Measurements from ENCODE around the gene SAMD4A.

SAMD4A gene

DNA sequence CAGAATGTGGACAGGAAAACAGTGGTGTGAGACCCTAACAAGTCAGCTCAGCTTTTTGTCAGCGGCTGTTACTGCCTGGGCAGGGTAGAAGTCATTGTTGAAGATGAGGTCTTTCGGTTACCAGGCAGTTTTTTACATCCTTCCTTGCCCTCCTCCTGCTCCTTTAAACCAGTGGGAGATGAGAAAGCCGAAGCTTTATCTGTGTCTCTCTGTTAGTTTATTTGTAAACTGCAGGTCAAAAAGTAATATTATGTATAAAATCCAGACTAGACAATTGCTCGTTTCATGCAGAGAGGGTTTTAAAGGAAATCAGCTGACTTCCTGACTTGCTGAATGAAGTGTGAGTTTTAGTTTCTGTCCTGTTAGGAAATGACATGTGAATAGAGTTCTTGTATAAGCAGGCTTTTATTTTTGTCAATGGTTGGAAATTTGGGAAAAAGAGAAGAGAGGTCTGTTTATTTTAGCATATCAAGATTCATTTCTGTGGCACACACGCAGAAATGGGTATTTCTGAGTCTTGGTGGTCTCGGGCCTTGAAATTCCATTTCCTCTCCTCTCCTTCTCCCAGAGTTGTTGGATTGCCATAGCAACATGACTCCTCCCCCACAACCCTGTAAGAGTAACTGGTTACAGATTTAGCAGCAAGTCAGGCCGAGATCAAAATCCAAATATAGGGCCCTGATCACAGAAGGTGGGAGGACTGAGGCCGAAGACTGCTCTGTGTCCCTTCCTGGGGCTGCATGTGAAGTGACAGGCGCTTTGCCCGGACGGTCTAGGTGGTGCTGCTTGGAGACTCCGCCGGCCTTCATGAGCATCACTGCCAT, 60.8 kb downstream of the SAMD4A start:
- Histone ChIP-seq H3K36me3 (ENCODE audit: control insufficient read depth, insufficient read depth, low read length) (no peaks in the 10 kb centered on the region), H3K27me3 (ENCODE audit: control insufficient read depth, insufficient read depth, low read length) (no peaks in the 10 kb centered on the region), H3K4me3 (ENCODE audit: low read depth, low read length) (no peak overlapping the region), H3K9me3 (ENCODE audit: control insufficient read depth, insufficient read depth, low read length) (no peaks in the 10 kb centered on the region), H3K9ac (ENCODE audit: low read depth, low read length) (no peak overlapping the region), H3K4me1 (ENCODE audit: control insufficient read depth, insufficient read depth, low read length) (peaks cover 18% of the 10 kb centered on the region)

DNA sequence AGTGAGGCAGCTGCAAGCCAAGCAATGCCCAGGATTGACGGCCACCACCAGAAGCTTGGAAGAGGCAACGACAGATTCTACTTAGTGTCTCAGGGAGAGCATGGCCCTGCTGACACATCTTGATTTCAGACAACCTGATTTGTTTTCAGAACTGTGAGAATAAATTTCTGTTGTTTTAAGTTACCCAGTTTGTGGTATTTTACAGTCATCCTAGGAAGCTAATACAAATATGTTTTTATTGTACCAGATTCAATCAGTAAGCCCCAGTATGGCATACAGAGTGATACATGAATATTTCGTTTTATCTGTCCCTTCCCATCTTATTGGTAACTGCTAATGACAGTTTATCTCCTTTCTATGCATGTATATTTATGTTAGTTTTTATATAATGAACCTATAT, 62.3 kb downstream of the SAMD4A start:
- H3K4me3 ChIP-seq (ENCODE audit: low read depth, low read length), result no peak overlapping the region

DNA sequence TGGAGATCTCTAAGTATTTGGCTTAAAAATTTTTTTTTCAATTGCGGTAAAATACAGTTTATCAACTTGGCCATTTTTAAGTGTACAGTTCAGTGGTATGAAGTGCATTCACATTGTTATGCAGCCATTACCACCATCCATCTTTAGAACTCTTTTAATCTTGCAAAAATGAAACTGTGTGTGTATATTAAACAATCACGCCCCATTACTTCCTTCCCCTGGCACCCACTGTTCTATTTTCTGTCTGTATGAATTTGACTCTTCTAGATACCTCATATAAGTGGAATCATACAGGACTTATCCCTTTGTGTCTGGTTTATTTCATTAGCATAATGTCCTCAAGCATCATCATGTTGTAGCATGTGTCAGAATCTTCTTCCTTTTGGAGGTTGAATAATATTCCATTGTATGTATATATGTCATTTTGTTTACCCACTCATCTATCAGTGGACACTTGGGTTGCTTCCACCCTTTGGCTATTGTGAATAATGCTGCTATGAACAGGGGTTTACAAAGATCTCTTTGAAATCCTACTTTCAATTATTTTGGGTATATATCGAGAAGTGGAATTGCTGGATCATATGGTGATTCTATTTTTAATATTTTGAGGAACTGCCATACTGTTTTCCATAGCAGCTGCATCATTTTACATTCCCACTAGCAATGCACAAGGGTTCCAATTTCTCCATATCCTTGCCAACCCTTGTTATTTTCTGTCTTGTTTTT, 62.9 kb downstream of the SAMD4A start:
- Histone ChIP-seq H3K36me3 (ENCODE audit: control insufficient read depth, insufficient read depth, low read length) (no peaks in the 10 kb centered on the region), H3K9me3 (ENCODE audit: control insufficient read depth, insufficient read depth, low read length) (no peaks in the 10 kb centered on the region), H3K9ac (ENCODE audit: low read depth, low read length) (no peak overlapping the region), H3K4me3 (ENCODE audit: low read depth, low read length) (no peak overlapping the region), H3K27me3 (ENCODE audit: control insufficient read depth, insufficient read depth, low read length) (no peaks in the 10 kb centered on the region), H3K4me1 (ENCODE audit: control insufficient read depth, insufficient read depth, low read length) (peaks cover 14% of the 10 kb centered on the region)

More for the DNA sequence above, 62.3 kb downstream of the SAMD4A start:
- no peaks in the 10 kb centered on the region for H3K27me3 ChIP-seq (ENCODE audit: control insufficient read depth, insufficient read depth, low read length)
- H3K4me1 ChIP-seq (ENCODE audit: control insufficient read depth, insufficient read depth, low read length), result peaks cover 18% of the 10 kb centered on the region
- no peak overlapping the region for H3K9ac ChIP-seq (ENCODE audit: low read depth, low read length)
- H3K36me3 ChIP-seq (ENCODE audit: control insufficient read depth, insufficient read depth, low read length), result no peaks in the 10 kb centered on the region
- H3K9me3 ChIP-seq (ENCODE audit: control insufficient read depth, insufficient read depth, low read length), result no peaks in the 10 kb centered on the region

DNA sequence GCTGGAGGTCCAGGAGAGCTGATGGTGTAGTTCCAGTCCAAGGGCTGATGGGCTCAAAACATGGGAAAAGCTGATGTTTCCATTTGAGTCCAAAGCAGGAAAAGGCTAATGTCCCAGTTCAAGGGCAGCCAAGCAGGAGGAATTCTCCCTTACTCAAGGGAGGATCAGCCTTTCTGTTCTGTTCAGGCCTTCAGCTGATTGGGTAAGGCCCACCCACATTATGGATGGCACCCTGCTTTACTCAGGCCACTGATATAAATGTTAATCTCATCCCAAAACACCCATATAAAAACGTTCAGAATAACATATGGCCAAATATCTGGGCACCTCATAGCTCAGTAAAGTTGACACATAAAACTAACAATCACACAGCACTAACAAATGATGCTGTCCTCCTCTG, 64.1 kb downstream of the SAMD4A start:
- no peaks in the 10 kb centered on the region for H3K36me3 ChIP-seq (ENCODE audit: control insufficient read depth, insufficient read depth, low read length)
- H3K9ac ChIP-seq (ENCODE audit: low read depth, low read length), result no peak overlapping the region
- H3K27me3 ChIP-seq (ENCODE audit: control insufficient read depth, insufficient read depth, low read length), result no peaks in the 10 kb centered on the region
- H3K9me3 ChIP-seq (ENCODE audit: control insufficient read depth, insufficient read depth, low read length), result no peaks in the 10 kb centered on the region
- H3K4me1 ChIP-seq (ENCODE audit: control insufficient read depth, insufficient read depth, low read length), result peaks cover 7% of the 10 kb centered on the region
- no peak overlapping the region for H3K4me3 ChIP-seq (ENCODE audit: low read depth, low read length)

DNA sequence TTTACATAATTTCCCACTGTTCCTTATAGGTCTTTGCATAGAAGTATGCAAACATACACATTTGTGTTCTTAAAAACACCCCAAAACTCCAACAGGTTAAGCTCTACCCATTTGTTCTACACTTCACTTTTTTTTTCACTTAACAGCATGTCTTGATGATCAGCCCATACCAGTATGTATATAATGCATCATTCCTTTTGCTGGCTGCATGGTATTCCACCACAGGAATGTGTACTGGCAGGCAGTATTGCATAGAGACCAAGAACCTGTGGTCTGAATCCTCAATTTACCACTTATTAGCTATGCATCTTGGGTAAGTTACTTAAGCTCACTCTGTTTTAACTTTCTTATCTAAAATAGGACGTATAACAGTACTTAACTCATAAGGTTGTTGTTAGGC, 65.5 kb downstream of the SAMD4A start:
- Histone ChIP-seq H3K9me3 (ENCODE audit: control insufficient read depth, insufficient read depth, low read length) (no peaks in the 10 kb centered on the region), H3K4me3 (ENCODE audit: low read depth, low read length) (no peak overlapping the region), H3K36me3 (ENCODE audit: control insufficient read depth, insufficient read depth, low read length) (no peaks in the 10 kb centered on the region), H3K9ac (ENCODE audit: low read depth, low read length) (no peak overlapping the region), H3K4me1 (ENCODE audit: control insufficient read depth, insufficient read depth, low read length) (peaks cover 4% of the 10 kb centered on the region), H3K27me3 (ENCODE audit: control insufficient read depth, insufficient read depth, low read length) (no peaks in the 10 kb centered on the region)

DNA sequence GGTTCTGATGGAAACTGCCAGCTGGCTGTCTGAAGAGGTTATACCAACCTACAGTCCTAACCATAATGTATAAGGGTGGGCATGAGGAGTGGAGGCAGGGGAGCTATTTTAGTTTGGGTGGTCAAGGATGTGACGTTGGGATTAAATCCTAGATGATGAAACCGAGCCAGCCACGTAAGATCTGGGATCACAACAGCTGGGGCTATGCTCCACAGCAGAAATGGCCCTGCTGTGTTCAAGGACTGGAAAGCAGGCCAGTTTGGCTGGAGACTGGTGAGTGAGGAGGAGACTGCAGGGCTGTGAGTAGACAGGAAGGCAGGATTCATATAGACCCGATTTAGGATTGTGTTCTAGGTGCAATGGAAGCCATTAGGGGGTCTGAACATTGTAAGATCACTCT, 66.1 kb downstream of the SAMD4A start:
- Histone ChIP-seq H3K27me3 (ENCODE audit: control insufficient read depth, insufficient read depth, low read length) (no peaks in the 10 kb centered on the region), H3K36me3 (ENCODE audit: control insufficient read depth, insufficient read depth, low read length) (no peaks in the 10 kb centered on the region), H3K9ac (ENCODE audit: low read depth, low read length) (no peak overlapping the region), H3K4me3 (ENCODE audit: low read depth, low read length) (no peak overlapping the region), H3K9me3 (ENCODE audit: control insufficient read depth, insufficient read depth, low read length) (no peaks in the 10 kb centered on the region), H3K4me1 (ENCODE audit: control insufficient read depth, insufficient read depth, low read length) (no peaks in the 10 kb centered on the region)

DNA sequence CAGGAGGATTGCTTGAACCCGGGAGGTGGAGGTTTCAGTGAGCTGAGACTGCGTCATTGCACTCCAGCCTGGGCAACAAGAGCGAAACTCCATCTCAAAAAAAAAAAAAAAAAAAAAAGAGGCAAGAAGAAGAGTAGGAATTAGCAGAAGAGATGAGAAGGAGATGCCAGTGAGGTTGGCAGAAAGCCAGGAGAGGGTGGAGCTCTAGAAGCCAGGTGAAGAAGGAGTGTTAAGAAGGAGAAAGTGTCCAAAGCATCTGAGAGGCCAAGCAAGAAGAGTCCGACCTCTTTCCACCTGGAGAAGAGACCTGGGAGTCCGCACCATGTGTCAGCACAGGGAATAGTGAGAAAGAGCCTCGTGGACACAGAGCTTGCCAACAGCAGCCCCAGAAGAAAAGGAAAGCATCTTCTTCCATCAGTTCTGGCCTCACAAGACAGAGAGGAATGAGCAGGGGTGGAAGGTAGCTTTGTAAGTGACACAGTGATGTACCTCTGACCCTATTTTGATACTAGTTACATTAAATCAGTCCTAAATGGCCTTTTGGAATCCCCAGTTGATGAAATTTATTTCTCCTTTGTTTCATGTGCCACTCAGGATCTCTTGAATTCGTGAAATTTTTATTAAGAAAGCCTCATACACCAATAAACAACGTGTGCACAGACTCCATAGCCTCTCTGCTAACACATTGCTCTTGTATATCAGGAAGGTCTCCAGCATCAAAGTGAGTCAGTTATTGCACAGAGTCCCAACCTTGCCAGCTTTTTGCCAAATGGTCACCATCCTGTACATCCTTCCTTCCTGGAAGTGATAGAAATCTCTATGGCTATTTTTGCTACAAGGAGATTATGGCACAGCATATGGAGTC, 70.6 kb downstream of the SAMD4A start:
- Histone ChIP-seq H3K4me1 (ENCODE audit: control insufficient read depth, insufficient read depth, low read length) (peaks cover 8% of the 10 kb centered on the region), H3K9me3 (ENCODE audit: control insufficient read depth, insufficient read depth, low read length) (no peaks in the 10 kb centered on the region), H3K36me3 (ENCODE audit: control insufficient read depth, insufficient read depth, low read length) (no peaks in the 10 kb centered on the region), H3K27me3 (ENCODE audit: control insufficient read depth, insufficient read depth, low read length) (no peaks in the 10 kb centered on the region), H3K9ac (ENCODE audit: low read depth, low read length) (no peak overlapping the region), H3K4me3 (ENCODE audit: low read depth, low read length) (no peak overlapping the region)

DNA sequence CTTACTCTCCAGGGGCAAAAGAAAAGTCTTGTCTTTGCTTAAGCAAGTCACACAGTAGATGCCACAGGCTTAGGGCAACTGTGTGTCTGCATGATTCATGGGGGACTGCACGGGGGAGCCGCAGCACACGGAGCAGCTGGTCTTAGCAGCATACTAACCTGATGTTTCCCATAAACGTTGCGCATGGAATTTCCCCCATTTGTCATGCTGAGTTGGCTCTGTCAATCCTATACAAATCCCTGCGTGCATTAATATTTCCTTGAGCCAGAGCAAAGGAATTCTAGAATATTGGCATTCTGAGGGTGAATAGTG, 71.2 kb downstream of the SAMD4A start:
- Histone ChIP-seq H3K4me3 (ENCODE audit: low read depth, low read length) (no peak overlapping the region), H3K27me3 (ENCODE audit: control insufficient read depth, insufficient read depth, low read length) (no peaks in the 10 kb centered on the region), H3K9me3 (ENCODE audit: control insufficient read depth, insufficient read depth, low read length) (no peaks in the 10 kb centered on the region), H3K4me1 (ENCODE audit: control insufficient read depth, insufficient read depth, low read length) (peaks cover 9% of the 10 kb centered on the region), H3K36me3 (ENCODE audit: control insufficient read depth, insufficient read depth, low read length) (no peaks in the 10 kb centered on the region), H3K9ac (ENCODE audit: low read depth, low read length) (no peak overlapping the region)

DNA sequence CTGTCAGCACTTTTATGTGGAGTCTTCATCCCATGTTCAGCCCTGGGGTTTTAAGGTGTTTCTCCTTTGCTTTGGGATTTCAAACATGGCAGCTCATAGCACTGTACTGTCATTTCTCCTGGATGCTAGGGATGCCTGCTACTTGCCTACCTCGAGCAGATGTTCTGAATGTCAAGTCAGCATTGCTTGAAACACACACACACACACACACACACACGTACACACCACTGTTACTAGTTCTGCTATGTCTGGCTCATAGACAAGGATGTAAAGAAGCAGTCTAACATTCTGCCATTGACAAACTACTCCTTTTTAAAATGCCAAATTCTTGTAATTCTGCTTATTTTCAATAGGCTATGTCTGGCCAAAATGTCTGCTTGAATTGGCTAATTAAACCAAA, 72.7 kb downstream of the SAMD4A start:
- H3K36me3 ChIP-seq (ENCODE audit: control insufficient read depth, insufficient read depth, low read length), result no peaks in the 10 kb centered on the region
- H3K9me3 ChIP-seq (ENCODE audit: control insufficient read depth, insufficient read depth, low read length), result no peaks in the 10 kb centered on the region
- H3K9ac ChIP-seq (ENCODE audit: low read depth, low read length), result no peak overlapping the region
- no peak overlapping the region for H3K4me3 ChIP-seq (ENCODE audit: low read depth, low read length)
- peaks cover 10% of the 10 kb centered on the region for H3K4me1 ChIP-seq (ENCODE audit: control insufficient read depth, insufficient read depth, low read length)
- no peaks in the 10 kb centered on the region for H3K27me3 ChIP-seq (ENCODE audit: control insufficient read depth, insufficient read depth, low read length)

DNA sequence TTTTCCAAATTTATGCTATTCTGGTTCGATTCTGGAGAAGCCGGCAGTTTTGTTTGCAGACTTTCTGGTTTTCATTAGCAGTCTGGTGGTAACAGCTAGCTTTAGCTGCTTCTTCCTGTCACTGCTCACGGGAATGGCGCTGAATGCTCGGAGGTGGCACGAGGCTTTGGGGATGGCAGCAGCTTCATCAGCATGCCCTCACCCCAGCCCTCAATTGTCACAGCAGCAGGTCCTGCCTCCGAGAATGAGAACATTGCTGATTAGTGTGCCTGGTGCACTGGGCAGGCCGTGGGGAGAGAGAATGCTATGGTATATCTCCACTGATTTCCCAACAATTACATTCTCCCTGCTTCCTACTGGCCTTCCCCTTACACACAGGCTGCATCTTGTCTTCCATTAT, 73.6 kb downstream of the SAMD4A start:
- no peaks in the 10 kb centered on the region for H3K36me3 ChIP-seq (ENCODE audit: control insufficient read depth, insufficient read depth, low read length)
- H3K9me3 ChIP-seq (ENCODE audit: control insufficient read depth, insufficient read depth, low read length), result no peaks in the 10 kb centered on the region
- H3K4me1 ChIP-seq (ENCODE audit: control insufficient read depth, insufficient read depth, low read length), result peaks cover 10% of the 10 kb centered on the region
- no peak overlapping the region for H3K9ac ChIP-seq (ENCODE audit: low read depth, low read length)
- no peaks in the 10 kb centered on the region for H3K27me3 ChIP-seq (ENCODE audit: control insufficient read depth, insufficient read depth, low read length)
- no peak overlapping the region for H3K4me3 ChIP-seq (ENCODE audit: low read depth, low read length)

DNA sequence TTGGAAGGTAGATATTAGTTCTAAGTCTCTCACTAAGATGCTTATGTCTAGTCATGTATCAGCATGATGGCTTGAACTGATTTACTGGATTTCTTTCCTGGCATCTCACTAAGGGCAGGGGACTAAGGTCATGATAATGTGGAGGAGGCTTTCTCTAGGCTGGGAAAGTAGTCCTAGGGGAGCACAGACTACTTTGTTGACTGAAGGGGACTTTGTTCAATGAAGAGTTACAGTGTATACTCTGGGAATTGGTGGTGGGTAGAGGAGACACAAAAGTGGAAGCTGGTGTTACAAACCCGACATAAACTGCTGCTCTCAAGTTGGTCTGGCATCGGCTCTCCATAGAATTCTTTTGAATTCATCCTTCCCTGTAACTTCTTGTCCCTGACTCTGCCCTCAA, 75.2 kb downstream of the SAMD4A start:
- Histone ChIP-seq H3K9ac (ENCODE audit: low read depth, low read length) (no peak overlapping the region), H3K4me3 (ENCODE audit: low read depth, low read length) (no peak overlapping the region), H3K9me3 (ENCODE audit: control insufficient read depth, insufficient read depth, low read length) (no peaks in the 10 kb centered on the region), H3K4me1 (ENCODE audit: control insufficient read depth, insufficient read depth, low read length) (peaks cover 10% of the 10 kb centered on the region), H3K27me3 (ENCODE audit: control insufficient read depth, insufficient read depth, low read length) (no peaks in the 10 kb centered on the region), H3K36me3 (ENCODE audit: control insufficient read depth, insufficient read depth, low read length) (no peaks in the 10 kb centered on the region)
